ENCODE results near the gene LCN12.

LCN12 gene

GRCh38 chr9:136926749-136927148 lies 25.3 kb upstream of the LCN12 start:
- no peak for DNase-seq

DNA sequence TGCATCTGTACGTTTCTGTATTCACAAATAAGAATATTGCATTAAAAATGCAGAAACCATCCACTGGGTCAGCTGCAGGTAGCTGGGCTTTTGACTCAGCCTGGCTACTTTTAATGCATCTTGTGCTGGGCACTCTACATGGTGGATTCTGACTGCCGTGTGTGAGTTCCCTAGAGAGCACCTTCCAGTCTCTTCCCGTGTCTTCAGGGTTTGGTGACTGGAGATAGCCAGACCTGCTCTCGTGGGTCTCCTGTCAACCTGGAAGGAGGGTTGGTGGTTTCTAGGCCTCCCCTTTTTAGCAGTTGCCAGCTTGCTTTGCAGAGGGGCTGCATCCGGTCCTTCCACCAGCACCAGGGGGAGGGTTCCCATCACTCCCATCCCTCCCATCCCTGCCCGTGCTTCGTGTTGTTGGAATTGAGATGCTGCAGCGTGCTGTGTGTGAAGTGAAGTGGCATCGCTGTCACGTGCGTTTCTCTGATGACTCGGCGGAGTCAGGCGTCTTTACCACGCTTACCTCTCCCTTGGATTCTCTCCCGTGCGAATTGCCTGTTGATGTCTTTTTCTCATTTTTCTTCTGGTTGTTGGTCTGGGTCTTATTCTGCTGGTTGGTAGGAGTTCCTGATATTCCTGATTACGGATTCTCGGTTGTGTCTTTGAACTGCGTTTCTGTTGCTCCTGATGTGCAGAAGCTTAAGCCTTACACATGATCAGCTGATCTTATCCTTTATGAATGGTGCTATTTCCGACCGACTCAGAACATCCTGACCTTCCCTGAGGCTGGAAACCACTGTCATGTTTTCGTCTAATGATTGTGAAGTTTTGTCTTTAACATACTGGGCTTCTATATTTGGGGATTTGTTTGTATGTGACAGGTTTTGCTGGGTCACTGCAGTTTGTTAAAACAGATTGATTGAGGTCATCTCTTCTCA lies 24.5 kb upstream of the LCN12 start:
- DNase-seq = no peak

DNA sequence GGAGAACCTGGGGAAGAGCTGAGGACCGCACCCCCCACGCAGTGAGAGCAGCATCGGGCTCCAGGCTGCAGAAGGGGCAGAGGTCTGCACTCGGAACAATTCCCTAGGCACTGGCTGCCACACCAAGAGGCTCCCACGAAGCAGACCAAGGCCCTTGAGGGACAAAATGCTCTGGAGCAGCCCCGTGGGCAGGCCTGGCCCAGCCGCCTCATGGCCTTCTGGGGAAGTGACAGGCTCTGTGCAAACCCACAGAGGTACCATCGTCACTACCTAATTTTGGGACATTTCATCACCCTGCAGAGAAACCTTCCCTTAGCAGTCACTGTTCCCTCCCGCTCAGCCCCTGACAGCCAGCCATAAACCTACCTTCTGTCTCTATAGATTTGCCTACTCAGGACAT lies 23.5 kb upstream of the LCN12 start:
- no peak for DNase-seq

GRCh38 chr9:136930014-136930413 lies 22.1 kb upstream of the LCN12 start:
- no peak for DNase-seq

DNA sequence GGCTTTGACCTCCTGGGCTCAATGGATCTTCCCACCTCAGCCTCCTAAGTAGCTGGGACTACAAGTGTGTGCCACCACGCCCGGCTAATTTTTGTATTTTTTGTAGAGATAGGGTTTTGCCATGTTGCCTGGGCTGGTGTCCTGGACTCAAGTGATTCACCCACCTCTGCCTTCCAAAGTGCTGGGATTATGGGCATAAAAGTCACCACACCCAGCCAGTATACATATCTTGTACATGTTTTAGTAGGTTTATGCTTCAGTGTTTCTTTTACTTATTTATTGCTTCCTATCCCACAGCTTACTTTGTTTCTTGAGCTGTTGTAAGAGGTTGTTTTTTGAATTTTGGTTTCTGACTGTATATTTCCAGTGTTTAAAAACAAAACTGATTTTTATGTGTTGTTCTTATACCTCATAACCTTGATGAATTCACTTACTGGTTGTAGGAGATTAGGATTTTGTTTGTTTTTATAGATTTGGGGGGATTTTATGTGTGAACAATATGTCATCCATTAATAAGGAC lies 20.4 kb upstream of the LCN12 start:
- no peak for DNase-seq

GRCh38 chr9:136934277-136934676 lies 17.8 kb upstream of the LCN12 start:
- DNase-seq = no peak

DNA sequence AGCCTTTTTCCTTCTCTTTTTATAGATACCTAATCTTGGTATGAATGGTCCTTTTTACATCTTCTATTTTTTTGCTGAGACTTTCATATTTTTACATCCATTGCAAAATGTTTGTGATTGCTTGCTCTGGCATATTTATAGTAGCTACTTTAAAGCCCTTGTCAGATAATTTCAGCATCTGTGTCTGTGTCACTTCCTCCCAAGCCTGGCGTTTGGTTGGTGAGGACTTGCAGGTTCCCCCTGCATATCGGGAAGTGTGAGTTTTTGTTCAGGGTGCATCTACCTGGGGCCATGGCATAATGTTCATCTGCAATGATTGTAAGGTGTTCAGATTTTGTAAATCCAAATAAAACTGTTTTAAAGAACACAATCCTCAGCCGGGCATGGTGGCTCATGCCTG lies 16.4 kb upstream of the LCN12 start:
- no peak for DNase-seq

DNA sequence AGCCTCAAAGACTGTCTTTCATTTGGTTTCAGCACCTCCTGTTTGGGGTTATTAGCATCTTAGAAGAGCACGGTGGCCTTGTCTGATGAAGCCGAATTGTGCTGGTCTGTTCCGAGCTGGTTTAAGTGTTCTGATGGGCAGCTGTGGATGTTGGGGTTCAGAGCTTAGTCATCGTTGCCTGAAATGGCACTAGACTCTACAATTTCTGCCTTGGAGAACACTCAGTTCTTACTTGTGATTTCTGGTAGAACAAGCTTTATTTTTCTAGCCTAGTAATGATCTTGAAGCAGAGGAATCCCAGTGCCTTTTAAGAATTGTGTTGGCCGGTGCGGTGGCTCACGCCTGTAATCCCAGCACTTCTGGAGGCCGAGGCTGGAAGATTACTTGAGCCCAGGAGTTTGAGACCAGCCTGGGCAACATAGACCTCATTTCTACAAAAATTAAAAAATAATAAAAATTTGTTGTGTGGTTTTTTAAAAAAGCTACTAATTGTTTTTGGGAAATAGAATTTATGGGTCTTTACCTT lies 15.4 kb upstream of the LCN12 start:
- no peak for DNase-seq

DNA sequence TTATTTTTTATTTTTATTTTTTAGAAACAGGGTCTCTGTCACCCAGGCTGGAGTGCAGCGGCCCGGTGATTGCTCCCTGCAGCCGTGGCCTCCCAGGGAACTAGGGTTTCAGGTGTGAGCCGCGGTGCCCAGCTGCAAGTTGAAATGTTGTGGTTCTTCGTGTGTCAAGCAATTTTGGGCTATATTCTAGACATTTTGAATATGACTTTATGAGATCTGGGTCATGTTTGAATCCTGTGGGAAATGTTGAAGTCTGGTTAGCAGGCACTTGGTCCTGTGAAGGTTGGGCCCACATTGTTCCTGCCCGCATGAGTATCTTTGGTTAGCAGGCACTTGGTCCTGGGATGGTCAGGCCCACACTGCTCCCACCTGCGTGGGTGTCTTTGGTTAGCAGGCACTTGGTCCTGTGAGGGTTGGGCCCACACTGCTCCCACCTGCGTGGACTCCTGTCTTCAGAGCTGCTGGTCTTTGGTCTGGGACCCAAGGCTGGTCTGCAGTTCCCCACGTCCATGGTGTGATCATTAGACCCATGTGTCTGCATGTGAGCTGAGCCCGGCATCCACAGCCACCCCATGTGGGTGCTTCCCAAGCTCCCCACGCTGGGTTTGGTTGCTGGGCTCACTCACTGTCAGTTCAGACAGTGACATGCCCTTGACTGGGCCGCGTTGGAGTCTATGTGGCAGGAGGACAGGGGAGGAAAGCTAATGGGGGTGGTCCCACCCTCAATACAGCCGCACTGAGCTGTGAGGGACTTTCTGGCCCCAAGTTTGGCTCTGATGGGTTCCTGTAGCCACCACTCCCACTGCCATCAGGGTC lies 14.7 kb upstream of the LCN12 start:
- no peak for DNase-seq

DNA sequence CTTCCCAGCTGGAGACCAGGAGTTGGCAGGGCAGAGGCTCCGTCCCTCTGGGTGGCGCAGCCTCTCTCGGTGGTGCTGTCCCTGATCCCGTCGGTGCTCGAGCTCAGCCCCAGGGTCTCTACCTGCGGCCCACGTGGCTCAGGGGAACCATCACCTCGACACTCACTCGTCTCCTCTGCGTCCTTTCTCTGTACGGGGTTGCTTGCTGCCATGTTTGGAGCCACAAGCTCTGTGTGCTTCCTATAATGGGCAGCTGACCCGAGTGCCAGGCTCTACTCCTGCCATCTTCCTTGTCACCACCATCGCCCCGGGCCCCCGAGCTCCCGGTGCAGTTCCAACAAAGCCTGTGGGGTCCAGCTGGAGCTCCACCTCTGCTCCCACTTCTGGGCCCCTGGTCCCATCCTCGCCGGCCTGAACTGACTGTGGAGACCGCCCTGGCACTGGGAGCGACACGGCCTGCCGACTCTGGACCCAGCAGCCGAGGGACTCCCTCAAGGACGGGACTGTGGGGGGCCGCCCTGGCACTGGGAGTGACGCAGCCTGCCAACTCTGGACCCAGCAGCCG lies 12.6 kb upstream of the LCN12 start:
- DNase-seq = no peak

DNA sequence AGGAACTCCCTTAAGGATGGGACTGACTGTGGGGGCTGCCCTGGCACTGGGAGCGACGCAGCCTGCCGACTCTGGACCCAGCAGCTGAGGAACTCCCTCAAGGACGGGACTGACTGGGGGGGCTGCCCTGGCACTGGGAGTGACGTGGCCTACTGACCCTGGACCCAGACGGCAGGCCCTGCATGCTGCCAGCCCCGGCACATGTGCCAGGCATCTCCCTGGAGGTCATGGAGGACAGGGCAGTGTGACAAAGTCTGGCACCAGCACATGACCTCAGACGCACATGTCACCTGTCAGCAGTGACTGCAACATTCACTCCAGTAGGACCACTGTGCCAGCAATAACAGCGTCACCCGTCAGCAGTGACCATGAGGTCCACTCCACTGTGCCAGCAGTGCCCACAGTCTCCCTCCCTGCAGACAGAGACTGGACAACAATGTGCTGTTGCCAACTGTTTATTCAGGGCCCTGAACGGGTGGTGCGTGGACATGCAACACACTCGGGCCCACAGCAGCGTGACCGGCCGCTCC lies 12.0 kb upstream of the LCN12 start:
- DNase-seq = peak in 47 of 56 donors; percentile 24 to 91 (median 73)

GRCh38 chr9:136940526-136941230 lies 11.4 kb upstream of the LCN12 start:
- DNase-seq = no peak

- DNase-seq = no peak
These were observed 10.6 kb upstream of the LCN12 start for GRCh38 chr9:136941231-136942111.

- DNase-seq = no peak
These were observed 9.8 kb upstream of the LCN12 start for GRCh38 chr9:136942112-136942880.

- no peak for DNase-seq
These were observed 9.2 kb upstream of the LCN12 start for GRCh38 chr9:136942881-136943230.

DNA sequence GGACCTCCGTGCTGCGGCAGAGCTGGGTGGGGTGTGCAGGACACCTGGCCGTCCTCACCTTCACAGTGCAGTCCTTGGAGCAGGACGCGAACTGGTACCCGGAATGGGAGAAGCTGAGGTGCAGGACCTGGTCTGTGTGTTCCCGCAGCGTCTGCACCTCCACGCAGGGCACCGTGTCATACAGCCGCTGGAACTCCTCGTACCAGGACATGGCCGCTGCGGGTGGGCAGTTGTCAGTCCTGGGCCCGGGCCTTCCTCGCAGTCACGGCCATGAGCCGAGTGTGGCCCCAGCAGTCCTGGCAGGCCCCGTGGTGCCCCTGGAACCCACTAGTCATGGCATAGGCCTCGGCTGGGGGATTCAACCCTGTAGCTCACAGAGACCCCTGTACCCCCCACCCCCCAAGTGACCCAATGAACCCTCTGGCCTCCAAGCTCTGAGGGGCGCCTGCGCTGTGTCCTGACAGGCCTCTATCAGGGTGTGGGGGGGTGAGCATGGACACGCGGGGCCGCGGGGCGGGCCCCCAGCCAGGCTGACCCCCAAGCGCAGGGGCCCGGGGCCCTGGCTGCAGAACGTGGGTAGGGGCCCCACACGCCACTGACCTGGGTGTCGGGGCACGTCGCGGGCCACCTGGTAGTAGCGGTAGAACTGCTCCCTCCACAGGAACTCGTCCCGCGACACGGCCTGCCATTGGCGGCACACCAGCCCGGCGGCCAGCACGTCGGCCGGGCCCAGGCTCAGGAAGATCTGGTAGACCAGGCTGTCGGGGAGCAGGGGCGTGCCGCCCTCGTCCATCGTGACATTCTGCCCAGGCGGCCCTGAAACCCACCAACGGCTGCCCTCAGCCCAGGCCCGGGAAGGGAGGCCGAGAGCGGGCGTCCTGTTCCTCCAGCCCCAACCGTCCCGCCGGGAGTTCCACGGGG lies 8.5 kb upstream of the LCN12 start:
- no peak for DNase-seq

DNA sequence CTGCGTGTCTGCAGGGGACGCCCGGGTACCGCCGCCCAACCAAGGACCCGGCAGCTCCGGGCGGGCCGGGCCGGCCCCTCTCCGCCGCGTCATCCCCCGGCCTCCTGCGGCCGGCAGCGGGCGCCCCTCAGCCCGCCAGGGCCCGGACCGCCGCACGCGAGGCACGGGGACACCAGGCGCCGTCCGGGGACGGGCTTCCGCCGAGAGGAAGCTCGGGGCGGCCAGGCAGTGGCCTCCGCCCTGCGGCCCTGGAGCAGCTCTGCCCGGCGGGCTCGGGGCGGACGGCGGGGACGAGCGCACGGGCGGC lies 7.9 kb upstream of the LCN12 start:
- peak in 1 of 56 donors; percentile 42 for DNase-seq
